Sigmoid colon (tissue), 7 donors: ENCODE data around the gene EEF1E1. TPM values are rescaled to one million over a fixed set of nuclear protein-coding genes. Genes with fewer than 3 reads are reported as not detected.

Source experiments
- DNase-seq: peaks from one replicate; pipeline ENCODE4 v3.0.0-alpha.2; 2019
- H3K27ac ChIP-seq, 4 donors: fragments of 200-600 bp; sonication (generic); one replicate each; pipeline ENCODE4 v1.5.1; 2016 to 2019; ENCODE audit warnings: mild to moderate bottlenecking in 1 of 4
- H3K27me3 ChIP-seq, 3 donors: fragments of 200-600 bp; sonication (generic); one replicate each; pipeline ENCODE4 v1.5.1; 2019; ENCODE audit warnings: mild to moderate bottlenecking in 1 of 3
- H3K36me3 ChIP-seq, 4 donors: fragments of 200-600 bp; sonication (generic); one replicate each; pipeline ENCODE4 v1.5.1; 2016 to 2019
- H3K4me1 ChIP-seq, 4 donors: fragments of 200-600 bp; sonication (generic); one replicate each; pipeline ENCODE4 v1.5.1; 2017 to 2019
- H3K4me3 ChIP-seq, 4 donors: fragments of 200-600 bp; sonication (generic); one replicate each; pipeline ENCODE4 v1.5.1; 2017 to 2019; ENCODE audit warnings: mild to moderate bottlenecking in 2 of 4, moderate library complexity in 1 of 4
- H3K9me3 ChIP-seq, 4 donors: fragments of 200-600 bp in 3 of 4; sonication (generic) in 3 of 4; one replicate each; pipeline versions ENCODE4 v1.5.1 to v1.6.1; 2013 to 2019
- EP300 ChIP-seq, 4 donors: sonication (generic); formaldehyde crosslinking; IDR thresholded peaks; one replicate each; pipeline ENCODE4 v1.6.1; 2017; ENCODE audit warnings: antibody characterized with exemption in 4 of 4
- POLR2A ChIP-seq, 2 donors: fragments of 450-650 bp; IDR thresholded peaks; one replicate each; pipeline ENCODE4 v1.6.1; 2016; ENCODE audit warnings: antibody characterized with exemption in 2 of 2, mild to moderate bottlenecking in 2 of 2, moderate library complexity in 2 of 2
- POLR2AphosphoS5 ChIP-seq, 4 donors: sonication (generic); formaldehyde crosslinking; IDR thresholded peaks; one replicate each; pipeline ENCODE4 v1.6.1; 2017; ENCODE audit warnings: antibody characterized with exemption in 4 of 4
- WGBS, 2 donors: extraction: QIAGEN DNeasy Blood & Tissue Kit; methylation state at CpG; one replicate each; pipeline ENCODE4 v1.1.7; 2013; 5-methylcytosine and 5-hydroxymethylcytosine counted together
- intact Hi-C: fragments of 100-400 bp; cut with DNase I; formaldehyde crosslinking; loops from one replicate; pipeline ENCODE4 v1.15.1; 2023
- polyA plus RNA-seq, 3 donors: library from polyadenylated mRNA; stranded (reverse); fragments of 200-250 nt; gene quantifications; one replicate each; pipeline ENCODE4 v1.2.3, GENCODE V29; 2013
- total RNA-seq, 4 donors: library from RNA; depleted of rRNA; stranded (reverse); fragments of >200 nt; gene quantifications; one replicate each; pipeline ENCODE4 v1.1.0, GENCODE V29; 2016
- TF ChIP-seq, protein P1 (sequence below), 4 experiments: fragments of 450-650 bp in 3 of 4; fragments of 200-600 bp in 1 of 4; IDR thresholded peaks; one replicate each; pipeline ENCODE4 v1.5.1; 2016 to 2019; ENCODE audit warnings: antibody characterized with exemption in 4 of 4, mild to moderate bottlenecking in 3 of 4, moderate library complexity in 2 of 4
- donor health status: healthy with polysubstance abuse.
- donor health status: Bipolar disorder and iron deficiency.
- donor health status: healthy.

Gene EEF1E1
- total RNA-seq: 10 to 100 TPM; 12.5 to 36.7 (median 25.5) TPM
- polyA plus RNA-seq: 10 to 100 TPM; 11.4 to 31.5 (median 20.6) TPM

DNA sequence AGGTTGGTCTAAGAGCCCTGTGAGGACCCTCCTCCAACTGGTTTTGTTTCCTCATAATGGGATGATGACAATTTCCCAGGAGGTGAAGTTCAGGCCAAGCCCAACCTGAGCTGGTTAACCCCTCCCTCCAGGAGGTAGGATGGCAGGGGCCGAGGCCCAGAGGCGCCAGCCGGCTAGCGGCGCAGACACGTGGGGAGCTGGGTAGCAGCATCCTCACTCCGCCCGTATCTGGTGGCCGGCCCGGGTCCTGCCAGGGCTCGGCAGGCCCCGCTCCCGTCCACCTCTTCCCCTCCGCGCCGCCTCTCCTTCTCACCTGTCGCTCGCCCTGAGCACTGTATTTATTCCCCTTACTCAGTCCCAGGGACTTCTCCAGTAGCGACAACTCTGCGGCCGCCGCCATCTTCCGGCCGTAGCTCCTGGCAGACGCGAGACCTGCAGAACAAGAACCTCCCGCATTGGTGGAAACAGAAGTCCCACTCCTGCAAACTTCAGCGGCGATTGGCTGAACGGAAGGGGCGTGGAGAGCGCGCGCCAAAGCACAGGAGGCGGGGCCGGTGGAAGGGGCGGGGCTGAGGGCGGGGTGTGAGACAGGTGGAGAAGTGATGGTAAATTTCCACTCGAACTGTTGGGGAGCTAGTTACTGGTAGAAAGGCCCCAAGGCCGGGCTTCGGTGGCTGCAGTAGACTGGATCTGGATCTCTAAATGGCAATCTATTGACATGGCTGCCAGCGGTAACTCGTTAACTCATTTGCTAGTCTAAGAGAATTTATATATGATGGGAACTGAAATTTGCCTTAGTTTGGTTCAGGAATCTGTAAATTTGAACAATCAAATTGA, at the start of gene EEF1E1:
TSS of gene EEF1E1 (minus strand) at position 427 of the 837 bp plus-strand sequence. CDS start at position 400, 27 bp downstream.
- H3K4me3 ChIP-seq: peak within 1 kb of the TSS; percentile 78 to 93 (median 86)
- peak within 1 kb of the TSS; percentile 58 to 69 (median 64) for H3K27ac ChIP-seq
- peak; percentile 95 for DNase-seq
- peaks cover 0 to 13% (median 5%) of the 10 kb centered on the region in 3 donors for H3K27me3 ChIP-seq
- H3K36me3 ChIP-seq: no peaks in the 10 kb centered on the region
- TF ChIP-seq POLR2AphosphoS5 (IDR thresholded peaks at IDR 0.05): peak; percentile 43 to 73 (median 65)
- no peak for TF ChIP-seq EP300 (IDR thresholded peaks at IDR 0.05)
- peak in 1 of 2 donors; percentile 14 for TF ChIP-seq POLR2A (IDR thresholded peaks at IDR 0.05)
- H3K4me1 ChIP-seq: peaks cover 0 to 9% (median 8%) of the 10 kb centered on the region in 4 donors
- intact Hi-C loops: loop anchor here (2.0 kb wide), 1 partner anchor 38 kb away; the partner anchor contains the start of gene BLOC1S5
- H3K9me3 ChIP-seq: no peaks in the 10 kb centered on the region
- 1% methylated on average over 43 of the region's 43 CpGs for WGBS, 2 donors

DNA sequence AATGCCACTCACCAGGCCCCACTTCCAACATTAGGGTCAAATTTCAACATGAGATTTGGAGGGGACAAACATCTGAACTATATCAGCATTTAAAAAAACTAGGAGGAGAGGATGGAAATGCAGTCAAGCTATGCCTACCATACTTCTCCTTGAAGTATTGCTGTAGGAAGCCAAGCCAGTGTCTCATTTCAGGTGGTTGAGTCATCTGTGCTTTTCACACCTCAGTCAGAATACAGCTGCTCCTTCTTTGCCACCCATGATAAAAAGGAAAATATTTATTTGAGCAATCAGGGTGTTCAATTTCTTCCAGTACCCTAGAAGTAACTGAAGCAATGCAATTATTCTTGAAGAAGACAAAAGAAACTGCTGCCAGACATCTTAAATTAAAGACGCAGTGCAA, 47.0 kb upstream of the EEF1E1 start:
- H3K4me1 ChIP-seq: no peaks in the 10 kb centered on the region
- intact Hi-C loops: no loop called here
- no peak overlapping the region for H3K4me3 ChIP-seq
- no peaks in the 10 kb centered on the region for H3K27me3 ChIP-seq
- DNase-seq: no peak
- no peaks in the 10 kb centered on the region for H3K9me3 ChIP-seq
- TF ChIP-seq POLR2A (IDR thresholded peaks at IDR 0.05) (no peak), EP300 (IDR thresholded peaks at IDR 0.05) (no peak), POLR2AphosphoS5 (IDR thresholded peaks at IDR 0.05) (no peak)
- TF ChIP-seq, protein P1, sequence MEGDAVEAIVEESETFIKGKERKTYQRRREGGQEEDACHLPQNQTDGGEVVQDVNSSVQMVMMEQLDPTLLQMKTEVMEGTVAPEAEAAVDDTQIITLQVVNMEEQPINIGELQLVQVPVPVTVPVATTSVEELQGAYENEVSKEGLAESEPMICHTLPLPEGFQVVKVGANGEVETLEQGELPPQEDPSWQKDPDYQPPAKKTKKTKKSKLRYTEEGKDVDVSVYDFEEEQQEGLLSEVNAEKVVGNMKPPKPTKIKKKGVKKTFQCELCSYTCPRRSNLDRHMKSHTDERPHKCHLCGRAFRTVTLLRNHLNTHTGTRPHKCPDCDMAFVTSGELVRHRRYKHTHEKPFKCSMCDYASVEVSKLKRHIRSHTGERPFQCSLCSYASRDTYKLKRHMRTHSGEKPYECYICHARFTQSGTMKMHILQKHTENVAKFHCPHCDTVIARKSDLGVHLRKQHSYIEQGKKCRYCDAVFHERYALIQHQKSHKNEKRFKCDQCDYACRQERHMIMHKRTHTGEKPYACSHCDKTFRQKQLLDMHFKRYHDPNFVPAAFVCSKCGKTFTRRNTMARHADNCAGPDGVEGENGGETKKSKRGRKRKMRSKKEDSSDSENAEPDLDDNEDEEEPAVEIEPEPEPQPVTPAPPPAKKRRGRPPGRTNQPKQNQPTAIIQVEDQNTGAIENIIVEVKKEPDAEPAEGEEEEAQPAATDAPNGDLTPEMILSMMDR (IDR thresholded peaks at IDR 0.05): no peak
- no peaks in the 10 kb centered on the region for H3K36me3 ChIP-seq
- 95 to 96% methylated on average over 1 of the region's 1 CpG for WGBS, 2 donors
- H3K27ac ChIP-seq: no peak overlapping the region

DNA sequence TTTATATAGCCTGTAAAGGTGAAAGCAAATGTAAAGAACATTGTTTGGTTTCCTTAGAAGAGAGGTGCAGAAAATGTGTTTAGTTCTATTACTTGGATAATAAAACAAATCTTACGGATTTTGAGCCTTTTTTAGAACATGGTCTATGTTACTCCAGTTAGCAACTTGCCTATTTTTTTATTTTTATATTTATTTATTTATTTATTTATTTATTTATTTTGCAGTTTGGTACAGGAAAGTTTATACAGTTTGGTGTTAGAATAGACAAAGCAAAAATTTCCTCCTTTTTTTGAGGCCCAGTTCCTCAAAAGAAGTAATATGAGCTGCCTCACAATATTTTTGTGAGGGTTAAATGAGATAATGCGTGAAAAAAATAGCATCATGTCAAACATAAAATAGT, 41.6 kb upstream of the EEF1E1 start:
- H3K36me3 ChIP-seq: no peaks in the 10 kb centered on the region
- H3K4me3 ChIP-seq: no peak overlapping the region
- no peaks in the 10 kb centered on the region for H3K4me1 ChIP-seq
- H3K27ac ChIP-seq: no peak overlapping the region
- WGBS, 2 donors: 89 to 94% methylated on average over 2 of the region's 2 CpGs
- DNase-seq: no peak
- TF ChIP-seq POLR2A (IDR thresholded peaks at IDR 0.05): no peak
- TF ChIP-seq, protein P1 (IDR thresholded peaks at IDR 0.05): no peak
- no peak for TF ChIP-seq POLR2AphosphoS5 (IDR thresholded peaks at IDR 0.05)
- no peak for TF ChIP-seq EP300 (IDR thresholded peaks at IDR 0.05)
- intact Hi-C loops: no loop called here
- no peaks in the 10 kb centered on the region for H3K27me3 ChIP-seq
- H3K9me3 ChIP-seq: no peaks in the 10 kb centered on the region

DNA sequence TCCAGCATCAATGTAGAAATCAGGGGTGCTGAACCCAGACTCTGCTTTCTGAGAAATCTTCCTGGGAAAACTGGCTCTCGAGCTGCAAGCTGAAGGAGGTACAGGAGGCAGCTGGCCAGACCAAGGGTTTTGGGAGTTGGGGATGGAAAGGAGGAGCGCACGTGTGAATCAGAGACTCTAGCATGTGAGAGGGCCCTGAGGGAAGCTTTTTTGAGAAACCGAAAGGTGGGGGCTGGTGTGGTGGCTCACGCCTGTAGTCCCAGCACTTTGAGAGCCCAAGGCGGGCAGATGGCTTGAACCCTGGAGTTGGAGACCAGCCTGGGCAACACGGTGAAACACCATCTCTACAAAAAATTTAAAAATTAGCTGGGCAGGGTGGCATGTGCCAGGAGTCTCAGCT, 37.1 kb upstream of the EEF1E1 start:
- Histone ChIP-seq H3K4me3 (no peak overlapping the region), H3K27me3 (no peaks in the 10 kb centered on the region), H3K4me1 (no peaks in the 10 kb centered on the region), H3K9me3 (no peaks in the 10 kb centered on the region), H3K36me3 (no peaks in the 10 kb centered on the region), H3K27ac (no peak overlapping the region)
- TF ChIP-seq, protein P1 (IDR thresholded peaks at IDR 0.05): no peak
- TF ChIP-seq POLR2AphosphoS5 (IDR thresholded peaks at IDR 0.05) (no peak), POLR2A (IDR thresholded peaks at IDR 0.05) (no peak), EP300 (IDR thresholded peaks at IDR 0.05) (no peak)
- 93% methylated on average over 7 of the region's 7 CpGs for WGBS, 2 donors
- DNase-seq: no peak
- intact Hi-C loops: no loop called here

DNA sequence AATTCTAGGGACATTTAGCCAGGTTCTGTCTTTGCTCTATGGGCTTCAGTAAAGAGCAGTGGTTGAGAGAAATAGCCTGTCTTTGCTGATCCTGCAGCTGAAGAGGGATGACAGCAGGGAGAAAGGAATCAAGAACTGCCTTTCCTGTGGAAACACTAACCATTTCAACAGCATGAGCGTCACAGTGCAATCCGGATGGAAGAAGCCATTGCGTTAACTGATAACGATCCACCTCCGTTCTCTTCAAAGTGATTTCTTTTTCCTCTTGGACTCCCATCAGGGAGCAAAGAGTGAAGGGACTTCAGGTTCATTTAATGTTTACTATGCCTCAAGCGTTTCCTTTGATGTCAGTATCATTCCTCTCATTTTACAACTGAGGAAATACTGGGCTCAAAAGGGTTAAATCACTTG, 35.2 kb upstream of the EEF1E1 start:
- no peak for DNase-seq
- Histone ChIP-seq H3K27me3 (peaks cover 0 to 3% (median 0%) of the 10 kb centered on the region in 3 donors), H3K9me3 (no peaks in the 10 kb centered on the region), H3K27ac (no peak overlapping the region), H3K36me3 (no peaks in the 10 kb centered on the region), H3K4me3 (no peak overlapping the region), H3K4me1 (no peaks in the 10 kb centered on the region)
- 45 to 49% methylated on average over 6 of the region's 6 CpGs for WGBS, 2 donors
- TF ChIP-seq, protein P1 (IDR thresholded peaks at IDR 0.05): no peak
- TF ChIP-seq EP300 (IDR thresholded peaks at IDR 0.05) (no peak), POLR2AphosphoS5 (IDR thresholded peaks at IDR 0.05) (no peak), POLR2A (IDR thresholded peaks at IDR 0.05) (no peak)
- intact Hi-C loops: no loop called here
